Activated CD8-positive, alpha-beta T cell treated with anti-CD3 and anti-CD28 coated beads for 36 hours (primary cell): Measurements from ENCODE around the gene CLEC14A. TPM values are rescaled to one million over a fixed set of nuclear protein-coding genes. Genes with fewer than 3 reads are reported as not detected.

Experiments used
- ATAC-seq: fragments of 200-7000 bp; cut with Tn5 transposase; one replicate; pipeline ENCODE4 v1.10.0; 2021; ENCODE audit warnings: mild to moderate bottlenecking, moderate library complexity
- CTCF ChIA-PET: fragments of 350-600 bp; sonication (Branson Sonifier 250); formaldehyde crosslinking; loops from one replicate; lab custom pipeline; 2021; ENCODE audit warnings: antibody characterized with exemption; lab: Charles Lee
- POLR2A ChIA-PET: fragments of 350-600 bp; sonication (Branson Sonifier 250); formaldehyde crosslinking; loops from one replicate; lab custom pipeline; 2021; ENCODE audit warnings: antibody characterized with exemption; lab: Charles Lee
- DNase-seq: peaks from one replicate; pipeline ENCODE4 v3.0.0-alpha.2; 2020
- H3K27ac Mint-ChIP-seq: one replicate; pipeline ENCODE4 v1.8.0; 2021; ENCODE audit warnings: mild to moderate bottlenecking, mixed read lengths
- H3K27me3 Mint-ChIP-seq: one replicate; pipeline ENCODE4 v1.8.0; 2021; ENCODE audit warnings: mixed read lengths
- H3K36me3 Mint-ChIP-seq: one replicate; pipeline ENCODE4 v1.8.0; 2021; ENCODE audit warnings: low read depth, mixed read lengths
- H3K4me1 Mint-ChIP-seq: one replicate; pipeline ENCODE4 v1.8.0; 2021; ENCODE audit warnings: low read depth, mixed read lengths
- H3K4me3 Mint-ChIP-seq: one replicate; pipeline ENCODE4 v1.8.0; 2021; ENCODE audit warnings: mild to moderate bottlenecking, moderate library complexity, mixed read lengths
- H3K9me3 Mint-ChIP-seq: one replicate; pipeline ENCODE4 v1.8.0; 2021; ENCODE audit warnings: mixed read lengths
- intact Hi-C: fragments of 100-400 bp; cut with micrococcal nuclease; formaldehyde crosslinking; loops from one replicate; pipeline ENCODE4 v1.10.0; 2022
- total RNA-seq, 2 experiments: library from RNA; stranded (reverse); gene quantifications; one replicate each; pipeline ENCODE4 v1.2.3, GENCODE V29; 2021
- TF ChIP-seq, protein P1 (sequence below): fragments of 200-600 bp; IDR thresholded peaks from one replicate; pipeline ENCODE4 v1.8.0; 2022; ENCODE audit warnings: antibody characterized with exemption, mild to moderate bottlenecking

Gene CLEC14A
- total RNA-seq, 2 experiments from 2014 or later, result not detected

DNA sequence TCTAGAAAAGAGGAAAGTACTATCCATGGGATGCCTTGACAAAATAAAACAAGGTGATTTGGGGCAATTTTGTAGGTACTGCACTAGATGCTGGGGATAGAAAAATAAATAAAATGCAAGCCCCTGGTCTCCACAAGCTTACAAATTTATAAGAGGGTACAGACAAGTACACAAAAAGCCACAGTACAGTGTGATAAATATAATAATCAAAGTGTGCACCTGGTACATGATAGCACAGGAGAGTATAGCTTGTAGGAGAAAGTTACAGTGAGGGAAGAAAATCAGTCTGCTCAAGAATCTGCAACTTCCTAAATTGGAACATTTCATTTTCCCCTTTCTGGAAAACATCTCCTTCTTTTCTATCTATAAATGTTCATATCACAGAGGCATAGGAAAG is 51.2 kb downstream of the CLEC14A start:
- ChIA-PET CTCF (interaction anchor here (1.0 to 2.1 kb wide), 3 partner anchors 8 to 663 kb away, joined by 4 to 9 read pairs (median 4); no protein-coding TSS in a partner anchor), POLR2A (no interaction called here)
- H3K4me1 Mint-ChIP-seq, result peaks cover 11% of the 10 kb centered on the region
- H3K27ac Mint-ChIP-seq, result no peak overlapping the region
- H3K9me3 Mint-ChIP-seq, result no peaks in the 10 kb centered on the region
- no peak for DNase-seq
- intact Hi-C loops, result no loop called here
- TF ChIP-seq, protein P1, sequence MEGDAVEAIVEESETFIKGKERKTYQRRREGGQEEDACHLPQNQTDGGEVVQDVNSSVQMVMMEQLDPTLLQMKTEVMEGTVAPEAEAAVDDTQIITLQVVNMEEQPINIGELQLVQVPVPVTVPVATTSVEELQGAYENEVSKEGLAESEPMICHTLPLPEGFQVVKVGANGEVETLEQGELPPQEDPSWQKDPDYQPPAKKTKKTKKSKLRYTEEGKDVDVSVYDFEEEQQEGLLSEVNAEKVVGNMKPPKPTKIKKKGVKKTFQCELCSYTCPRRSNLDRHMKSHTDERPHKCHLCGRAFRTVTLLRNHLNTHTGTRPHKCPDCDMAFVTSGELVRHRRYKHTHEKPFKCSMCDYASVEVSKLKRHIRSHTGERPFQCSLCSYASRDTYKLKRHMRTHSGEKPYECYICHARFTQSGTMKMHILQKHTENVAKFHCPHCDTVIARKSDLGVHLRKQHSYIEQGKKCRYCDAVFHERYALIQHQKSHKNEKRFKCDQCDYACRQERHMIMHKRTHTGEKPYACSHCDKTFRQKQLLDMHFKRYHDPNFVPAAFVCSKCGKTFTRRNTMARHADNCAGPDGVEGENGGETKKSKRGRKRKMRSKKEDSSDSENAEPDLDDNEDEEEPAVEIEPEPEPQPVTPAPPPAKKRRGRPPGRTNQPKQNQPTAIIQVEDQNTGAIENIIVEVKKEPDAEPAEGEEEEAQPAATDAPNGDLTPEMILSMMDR, result no peak
- H3K36me3 Mint-ChIP-seq, result no peaks in the 10 kb centered on the region
- H3K4me3 Mint-ChIP-seq, result no peak overlapping the region
- peaks cover 37% of the 10 kb centered on the region for H3K27me3 Mint-ChIP-seq
- no peak for ATAC-seq

Other genes starting within 250 kb of the CLEC14A start
- gene SSTR1, start 48.2 kb downstream of the CLEC14A start, total RNA-seq, result not detected